Measurements from ENCODE around the gene NSD1. TPM values are rescaled to one million over a fixed set of nuclear protein-coding genes. Genes with fewer than 3 reads are reported as not detected.
A peak's percentile ranks its signal among the peaks of the same experiment; 100 is the strongest.

NSD1 gene
- total and polyA plus RNA-seq, 9 of the 15 experiments (the other 6 are each of a cell fraction or from before 2014, with no cell fraction given), result 3.8 to 51.0 (median 24.7) TPM

DNA sequence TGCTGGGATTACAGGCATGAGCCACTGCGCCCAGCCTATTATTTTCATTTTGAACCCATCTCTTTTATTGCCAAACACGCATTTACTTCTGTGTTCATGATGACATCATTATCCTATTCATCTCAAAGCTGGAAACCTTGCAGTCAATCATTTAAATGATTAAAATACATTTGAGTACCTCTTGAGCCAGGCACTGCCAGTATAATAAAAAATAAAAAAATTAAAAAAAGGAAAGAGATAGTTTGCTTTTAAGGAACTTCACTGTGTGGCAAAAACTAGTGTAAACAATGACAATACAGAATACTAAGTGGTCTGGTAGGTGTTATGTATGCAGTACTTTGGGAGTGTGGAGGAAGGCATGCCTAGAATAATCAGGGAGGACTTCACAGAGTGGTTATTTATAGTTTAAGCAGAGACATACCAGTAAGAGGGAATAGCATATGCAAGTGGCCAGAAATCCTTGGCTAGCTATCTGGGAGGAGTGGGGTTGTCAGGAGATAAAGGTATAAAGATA, 8.6 kb downstream of the NSD1 start:
- 0 out of 3 replicates have a peak overlapping the region, but pooled peaks have one; percentile 11 for H3K27ac ChIP-seq (ENCODE audit: extremely low read depth, low read depth, low read length)
- H3K4me2 ChIP-seq (ENCODE audit: insufficient read depth, low read length), result no peak overlapping the region
- BruUV-seq (replicated peaks), result no TSS peak
- CTCF ChIA-PET (ENCODE audit: low intra/inter-chr PET ratio), result no interaction called here
- ATAC-seq (peak; percentile 73), FAIRE-seq (no peak), DNase-seq (ENCODE audit: extremely low read depth in 1 of 4, low spot score in 3 of 4) (no peak)
- POLR2A ChIA-PET, result interaction anchor here (1.1 kb wide), 1 partner anchor 11 kb away, joined by 3 read pairs; no protein-coding TSS in a partner anchor
- 85% methylated on average over 2 of the region's 2 CpGs for WGBS (ENCODE audit: insufficient coverage, low coverage, missing lambda C conversion rate)
- peaks cover 75% of the 10 kb centered on the region for H3K79me2 ChIP-seq (ENCODE audit: control insufficient read depth, insufficient read depth, low read length)
- H3K4me1 ChIP-seq (replicated peaks in 1 of 2; ENCODE audit: control insufficient read depth in 2 of 2, insufficient read depth in 2 of 2, low read length in 2 of 2), result peaks cover 0 to 2% of the 10 kb centered on the region in 2 experiments; a peak in 2 of 5 replicates
- intact Hi-C loops (cut with micrococcal nuclease), result no loop called here
- H3K4me3 ChIP-seq, result no peak overlapping the region
- H3K27me3 ChIP-seq (ENCODE audit: control insufficient read depth in 2 of 2, insufficient read depth in 2 of 2, low read length in 2 of 2), result no peaks in the 10 kb centered on the region
- no peak overlapping the region for H2AFZ ChIP-seq (ENCODE audit: low read depth, low read length)
- H3K36me3 ChIP-seq (ENCODE audit: control insufficient read depth, insufficient read depth, low read length), result peaks cover 80% of the 10 kb centered on the region
- no peaks in the 10 kb centered on the region for H3K9me3 ChIP-seq (replicated peaks; ENCODE audit: control insufficient read depth, insufficient read depth, low read depth, low read length)
- 0 out of 2 replicates have a peak, but pooled peaks cover 3% of the 10 kb centered on the region for H4K20me1 ChIP-seq (replicated peaks; ENCODE audit: control insufficient read depth, insufficient read depth, low read length)
- H3K9me1 ChIP-seq (ENCODE audit: control insufficient read depth, insufficient read depth, low read length), result no peaks in the 10 kb centered on the region
- in situ Hi-C loops (cut with MboI), result no loop called here
- no peak overlapping the region for H3K9ac ChIP-seq (ENCODE audit: insufficient read depth in 1 of 2, low read depth in 2 of 2, low read length in 2 of 2)
- TF ChIP-seq NFE2 (IDR thresholded peaks at IDR 0.05; ENCODE audit: low read depth), result 0 out of 2 replicates have a peak, but pooled peaks have one; percentile 19
- TF ChIP-seq RBM34 (IDR thresholded peaks at IDR 0.05; ENCODE audit: borderline replicate concordance, insufficient read depth, low read length), result no peak
- 0 out of 2 replicates have a peak, but pooled peaks have one; percentile 15 for TF ChIP-seq ARID1B (IDR thresholded peaks at IDR 0.05)
- peak in 1 of 2 experiments; percentile 37; a peak in 1 of 4 replicates for TF ChIP-seq FOXA3 (CRISPR knock-in tag; conservative IDR thresholded peaks at IDR 0.05 in 1 of 2, IDR thresholded peaks at IDR 0.05 in 1 of 2)
- TF ChIP-seq, protein P1, sequence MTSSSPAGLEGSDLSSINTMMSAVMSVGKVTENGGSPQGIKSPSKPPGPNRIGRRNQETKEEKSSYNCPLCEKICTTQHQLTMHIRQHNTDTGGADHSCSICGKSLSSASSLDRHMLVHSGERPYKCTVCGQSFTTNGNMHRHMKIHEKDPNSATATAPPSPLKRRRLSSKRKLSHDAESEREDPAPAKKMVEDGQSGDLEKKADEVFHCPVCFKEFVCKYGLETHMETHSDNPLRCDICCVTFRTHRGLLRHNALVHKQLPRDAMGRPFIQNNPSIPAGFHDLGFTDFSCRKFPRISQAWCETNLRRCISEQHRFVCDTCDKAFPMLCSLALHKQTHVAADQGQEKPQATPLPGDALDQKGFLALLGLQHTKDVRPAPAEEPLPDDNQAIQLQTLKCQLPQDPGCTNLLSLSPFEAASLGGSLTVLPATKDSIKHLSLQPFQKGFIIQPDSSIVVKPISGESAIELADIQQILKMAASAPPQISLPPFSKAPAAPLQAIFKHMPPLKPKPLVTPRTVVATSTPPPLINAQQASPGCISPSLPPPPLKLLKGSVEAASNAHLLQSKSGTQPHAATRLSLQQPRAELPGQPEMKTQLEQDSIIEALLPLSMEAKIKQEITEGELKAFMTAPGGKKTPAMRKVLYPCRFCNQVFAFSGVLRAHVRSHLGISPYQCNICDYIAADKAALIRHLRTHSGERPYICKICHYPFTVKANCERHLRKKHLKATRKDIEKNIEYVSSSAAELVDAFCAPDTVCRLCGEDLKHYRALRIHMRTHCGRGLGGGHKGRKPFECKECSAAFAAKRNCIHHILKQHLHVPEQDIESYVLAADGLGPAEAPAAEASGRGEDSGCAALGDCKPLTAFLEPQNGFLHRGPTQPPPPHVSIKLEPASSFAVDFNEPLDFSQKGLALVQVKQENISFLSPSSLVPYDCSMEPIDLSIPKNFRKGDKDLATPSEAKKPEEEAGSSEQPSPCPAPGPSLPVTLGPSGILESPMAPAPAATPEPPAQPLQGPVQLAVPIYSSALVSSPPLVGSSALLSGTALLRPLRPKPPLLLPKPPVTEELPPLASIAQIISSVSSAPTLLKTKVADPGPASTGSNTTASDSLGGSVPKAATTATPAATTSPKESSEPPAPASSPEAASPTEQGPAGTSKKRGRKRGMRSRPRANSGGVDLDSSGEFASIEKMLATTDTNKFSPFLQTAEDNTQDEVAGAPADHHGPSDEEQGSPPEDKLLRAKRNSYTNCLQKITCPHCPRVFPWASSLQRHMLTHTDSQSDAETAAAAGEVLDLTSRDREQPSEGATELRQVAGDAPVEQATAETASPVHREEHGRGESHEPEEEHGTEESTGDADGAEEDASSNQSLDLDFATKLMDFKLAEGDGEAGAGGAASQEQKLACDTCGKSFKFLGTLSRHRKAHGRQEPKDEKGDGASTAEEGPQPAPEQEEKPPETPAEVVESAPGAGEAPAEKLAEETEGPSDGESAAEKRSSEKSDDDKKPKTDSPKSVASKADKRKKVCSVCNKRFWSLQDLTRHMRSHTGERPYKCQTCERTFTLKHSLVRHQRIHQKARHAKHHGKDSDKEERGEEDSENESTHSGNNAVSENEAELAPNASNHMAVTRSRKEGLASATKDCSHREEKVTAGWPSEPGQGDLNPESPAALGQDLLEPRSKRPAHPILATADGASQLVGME (CRISPR knock-in tag; IDR thresholded peaks at IDR 0.05), result no peak
- TF ChIP-seq, protein P2, sequence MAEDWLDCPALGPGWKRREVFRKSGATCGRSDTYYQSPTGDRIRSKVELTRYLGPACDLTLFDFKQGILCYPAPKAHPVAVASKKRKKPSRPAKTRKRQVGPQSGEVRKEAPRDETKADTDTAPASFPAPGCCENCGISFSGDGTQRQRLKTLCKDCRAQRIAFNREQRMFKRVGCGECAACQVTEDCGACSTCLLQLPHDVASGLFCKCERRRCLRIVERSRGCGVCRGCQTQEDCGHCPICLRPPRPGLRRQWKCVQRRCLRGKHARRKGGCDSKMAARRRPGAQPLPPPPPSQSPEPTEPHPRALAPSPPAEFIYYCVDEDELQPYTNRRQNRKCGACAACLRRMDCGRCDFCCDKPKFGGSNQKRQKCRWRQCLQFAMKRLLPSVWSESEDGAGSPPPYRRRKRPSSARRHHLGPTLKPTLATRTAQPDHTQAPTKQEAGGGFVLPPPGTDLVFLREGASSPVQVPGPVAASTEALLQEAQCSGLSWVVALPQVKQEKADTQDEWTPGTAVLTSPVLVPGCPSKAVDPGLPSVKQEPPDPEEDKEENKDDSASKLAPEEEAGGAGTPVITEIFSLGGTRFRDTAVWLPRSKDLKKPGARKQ (CRISPR knock-in tag; IDR thresholded peaks at IDR 0.05), result no peak
- TF ChIP-seq, protein P3, sequence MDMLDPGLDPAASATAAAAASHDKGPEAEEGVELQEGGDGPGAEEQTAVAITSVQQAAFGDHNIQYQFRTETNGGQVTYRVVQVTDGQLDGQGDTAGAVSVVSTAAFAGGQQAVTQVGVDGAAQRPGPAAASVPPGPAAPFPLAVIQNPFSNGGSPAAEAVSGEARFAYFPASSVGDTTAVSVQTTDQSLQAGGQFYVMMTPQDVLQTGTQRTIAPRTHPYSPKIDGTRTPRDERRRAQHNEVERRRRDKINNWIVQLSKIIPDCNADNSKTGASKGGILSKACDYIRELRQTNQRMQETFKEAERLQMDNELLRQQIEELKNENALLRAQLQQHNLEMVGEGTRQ (CRISPR knock-in tag; IDR thresholded peaks at IDR 0.05), result no peak
- TF ChIP-seq RHOXF2B (CRISPR knock-in tag; conservative IDR thresholded peaks at IDR 0.05), result no peak
- TF ChIP-seq MAFK (IDR thresholded peaks at IDR 0.05; ENCODE audit: low read length), result no peak
- TF ChIP-seq TCFL5 (CRISPR knock-in tag; conservative IDR thresholded peaks at IDR 0.05), result no peak
- no peak for TF ChIP-seq MED1 (CRISPR knock-in tag; IDR thresholded peaks at IDR 0.05; ENCODE audit: borderline replicate concordance)

All from K562 (cell line).